ENCODE results near the gene AOPEP.
"Not testable (repeated sequence)": the region's sequence is repeated elsewhere in the genome, so short reads cannot be mapped to it uniquely, and the experiment has no call there.

AOPEP gene

GRCh38 chr9:95003689-95004410 is 277.4 kb downstream of the AOPEP start:
- peak; percentile 21 for DNase-seq

GRCh38 chr9:95004411-95005277 is 278.1 kb downstream of the AOPEP start:
- DNase-seq = peak; percentile 12

GRCh38 chr9:95005278-95006143 is 279.0 kb downstream of the AOPEP start:
- no peak for DNase-seq

- DNase-seq = no peak
Observed at GRCh38 chr9:95007226-95007869, 280.8 kb downstream of the AOPEP start.

GRCh38 chr9:95008151-95008771 is 281.8 kb downstream of the AOPEP start:
- no peak for DNase-seq

GRCh38 chr9:95009459-95009858 is 283.0 kb downstream of the AOPEP start:
- DNase-seq = no peak

GRCh38 chr9:95010431-95010838 is 283.9 kb downstream of the AOPEP start:
- DNase-seq = no peak

GRCh38 chr9:95012035-95012708 is 285.7 kb downstream of the AOPEP start:
- DNase-seq = no peak

- no peak for DNase-seq
Observed at GRCh38 chr9:95012902-95013301, 286.4 kb downstream of the AOPEP start.

- no peak for DNase-seq
Observed at GRCh38 chr9:95014917-95015316, 288.4 kb downstream of the AOPEP start.

- DNase-seq = no peak
Observed at GRCh38 chr9:95015569-95015968, 289.1 kb downstream of the AOPEP start.

- DNase-seq = no peak
Observed at GRCh38 chr9:95017062-95017461, 290.6 kb downstream of the AOPEP start.

- DNase-seq = no peak
Observed at GRCh38 chr9:95017661-95018060, 291.2 kb downstream of the AOPEP start.

GRCh38 chr9:95018099-95018936 is 291.8 kb downstream of the AOPEP start:
- DNase-seq = peak; percentile 74

GRCh38 chr9:95020644-95021043 is 294.1 kb downstream of the AOPEP start:
- not testable (repeated sequence) for DNase-seq

GRCh38 chr9:95021166-95021886 is 294.8 kb downstream of the AOPEP start:
- no peak for DNase-seq

GRCh38 chr9:95022657-95023056 is 296.2 kb downstream of the AOPEP start:
- no peak for DNase-seq

GRCh38 chr9:95023217-95024003 is 296.9 kb downstream of the AOPEP start:
- no peak for DNase-seq

GRCh38 chr9:95024097-95024671 is 297.7 kb downstream of the AOPEP start:
- no peak for DNase-seq

All from OCI-M1 (cell line).